NCI-H226 (cell line): ENCODE measurements around the gene MRPS22.

ENCODE experiments used
- DNase-seq: peaks from one replicate; pipeline ENCODE4 v3.0.0-alpha.2; 2015

MRPS22 gene

GRCh38 chr3:139343895-139344856 lies at the start of gene MRPS22:
TSS of gene MRPS22 (plus strand) at chr3:139344020. CDS start at chr3:139344027, 7 bp downstream.
- peak; percentile 87 for DNase-seq

GRCh38 chr3:139295040-139295439 lies 48.8 kb upstream of the MRPS22 start:
- no peak for DNase-seq

- DNase-seq, result no peak
Measured at GRCh38 chr3:139296141-139296718, 47.6 kb upstream of the MRPS22 start.

- DNase-seq, result peak; percentile 52
Measured at GRCh38 chr3:139297588-139298311, 46.1 kb upstream of the MRPS22 start.

- peak; percentile 90 for DNase-seq
Measured at GRCh38 chr3:139299261-139300132, 44.3 kb upstream of the MRPS22 start.

- no peak for DNase-seq
Measured at GRCh38 chr3:139300416-139300815, 43.4 kb upstream of the MRPS22 start.

GRCh38 chr3:139301183-139301582 lies 42.6 kb upstream of the MRPS22 start:
- peak; percentile 45 for DNase-seq

DNA sequence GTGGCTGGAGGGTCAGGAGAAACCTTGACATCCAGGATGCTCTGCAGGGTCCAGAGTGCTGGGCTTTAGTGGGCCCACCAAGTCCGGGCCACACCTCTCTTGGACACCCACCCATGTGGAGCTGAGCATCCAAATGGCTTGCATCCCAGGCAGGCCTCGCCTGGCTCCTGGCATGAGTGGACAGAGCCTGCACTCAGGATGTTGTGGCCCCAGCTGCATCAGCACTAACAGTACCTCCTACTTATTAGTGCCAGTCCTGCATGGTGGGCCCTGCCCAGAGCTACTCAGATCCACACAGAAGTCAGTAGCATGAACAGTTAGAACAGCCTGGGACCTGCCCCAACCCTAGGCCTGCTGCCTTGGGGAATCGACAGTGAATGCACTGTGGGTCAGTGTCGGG lies 42.2 kb upstream of the MRPS22 start:
- DNase-seq, result no peak

DNA sequence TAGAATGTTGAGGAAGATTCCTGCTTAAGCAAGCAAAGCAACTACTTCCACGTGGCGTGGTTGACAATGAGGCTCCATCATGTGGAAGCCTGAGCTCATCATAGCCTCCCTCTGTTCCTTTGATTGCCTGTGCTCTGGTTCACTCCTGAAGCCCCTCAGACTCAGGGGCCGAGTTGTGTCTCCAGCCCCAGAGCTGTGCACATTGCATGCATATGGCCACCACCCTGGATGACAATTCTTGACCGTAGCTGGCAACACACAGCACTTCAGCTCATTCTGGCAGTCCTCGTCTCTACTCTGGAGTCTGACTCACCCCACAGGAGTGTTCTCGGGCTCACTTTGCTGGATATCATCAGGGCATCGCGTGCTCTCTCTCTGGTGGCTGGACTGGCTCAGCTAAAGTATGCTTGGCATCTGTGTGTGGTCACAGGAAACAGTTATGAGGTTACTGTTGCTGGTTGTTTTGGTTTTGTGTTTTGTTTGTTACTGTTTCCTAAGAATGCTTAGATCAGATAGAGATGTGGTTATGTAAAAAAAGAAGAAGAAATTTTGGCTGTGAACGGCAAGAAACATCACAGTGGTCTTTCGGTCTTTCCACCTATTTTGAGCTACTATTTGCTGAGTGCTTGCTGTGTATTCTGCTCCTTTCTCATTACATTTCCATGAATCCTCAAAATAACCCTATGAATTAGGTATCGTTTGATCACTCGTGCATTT lies 41.6 kb upstream of the MRPS22 start:
- DNase-seq, result peak; percentile 99

GRCh38 chr3:139302801-139303113 lies 41.1 kb upstream of the MRPS22 start:
- no peak for DNase-seq

GRCh38 chr3:139303216-139303615 lies 40.6 kb upstream of the MRPS22 start:
- no peak for DNase-seq

- DNase-seq, result no peak
Measured at GRCh38 chr3:139304383-139304782, 39.4 kb upstream of the MRPS22 start.

DNA sequence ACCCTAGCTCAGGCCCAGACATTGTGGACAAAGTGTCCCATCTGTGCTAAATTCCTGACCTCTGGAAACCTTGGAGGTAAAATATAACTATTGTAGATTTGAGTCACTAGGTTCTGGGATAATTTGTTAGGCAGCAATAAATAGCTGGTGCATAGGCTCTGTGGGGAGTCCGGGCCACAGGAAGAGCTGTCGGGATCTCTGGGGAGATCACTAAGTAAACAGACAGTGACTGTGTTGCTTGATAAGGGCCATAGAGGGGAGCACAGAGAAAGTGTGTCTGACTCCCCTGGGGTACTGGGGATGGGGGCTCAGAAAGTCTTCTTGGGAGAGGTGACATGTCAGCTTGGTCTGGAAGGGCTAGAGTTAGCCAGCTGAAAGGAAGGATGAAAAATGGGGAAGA lies 37.7 kb upstream of the MRPS22 start:
- no peak for DNase-seq

- no peak for DNase-seq
Measured at GRCh38 chr3:139307072-139307491, 36.7 kb upstream of the MRPS22 start.

DNA sequence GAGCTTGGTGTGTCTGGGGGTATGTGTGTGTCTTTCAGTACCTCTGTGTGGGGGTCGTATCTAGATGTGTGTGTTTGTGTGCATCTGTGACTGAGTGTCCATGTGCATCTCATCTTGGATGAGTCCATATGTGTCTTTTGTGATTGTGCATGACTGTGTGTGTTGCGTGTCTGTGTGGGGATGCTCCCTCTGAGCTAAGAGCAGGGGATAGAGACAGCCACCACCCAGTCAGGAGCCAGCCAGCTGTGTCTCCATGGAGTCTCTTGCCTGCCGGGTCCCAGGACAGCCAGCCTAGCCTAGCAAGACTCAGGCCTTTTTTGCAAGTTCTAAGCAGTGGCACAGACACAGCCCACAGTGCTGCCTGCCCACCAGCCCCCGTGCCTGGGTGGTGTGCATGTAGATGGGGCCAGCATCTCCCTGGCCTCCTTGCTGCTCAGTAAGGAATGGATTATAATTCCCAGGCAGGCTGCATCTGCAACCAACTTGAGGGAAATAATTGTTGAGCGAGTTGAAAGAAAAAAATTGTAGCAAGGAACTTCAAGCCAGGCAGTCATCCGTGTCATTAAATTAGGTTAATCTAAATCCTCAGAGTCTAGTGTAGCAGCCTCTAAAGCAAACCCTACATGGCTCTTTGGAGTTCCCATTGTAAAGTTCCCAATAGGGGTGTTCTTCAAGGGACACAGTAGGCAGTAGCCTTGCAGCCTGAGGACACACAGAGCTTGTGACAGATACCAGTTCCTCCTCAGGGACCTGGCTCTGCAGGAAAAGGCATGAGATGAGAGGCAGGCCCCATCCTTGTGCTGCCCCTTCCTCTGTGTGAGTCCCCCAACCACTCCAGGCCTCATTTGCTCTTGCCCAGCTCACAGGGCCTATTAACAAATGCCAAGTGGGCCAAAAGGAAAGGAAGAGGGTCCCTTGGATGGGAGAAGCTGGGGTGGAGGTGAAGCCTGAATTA lies 35.9 kb upstream of the MRPS22 start:
- no peak for DNase-seq

GRCh38 chr3:139308560-139308959 lies 35.3 kb upstream of the MRPS22 start:
- no peak for DNase-seq

GRCh38 chr3:139309061-139309591 lies 34.7 kb upstream of the MRPS22 start:
- no peak for DNase-seq

DNA sequence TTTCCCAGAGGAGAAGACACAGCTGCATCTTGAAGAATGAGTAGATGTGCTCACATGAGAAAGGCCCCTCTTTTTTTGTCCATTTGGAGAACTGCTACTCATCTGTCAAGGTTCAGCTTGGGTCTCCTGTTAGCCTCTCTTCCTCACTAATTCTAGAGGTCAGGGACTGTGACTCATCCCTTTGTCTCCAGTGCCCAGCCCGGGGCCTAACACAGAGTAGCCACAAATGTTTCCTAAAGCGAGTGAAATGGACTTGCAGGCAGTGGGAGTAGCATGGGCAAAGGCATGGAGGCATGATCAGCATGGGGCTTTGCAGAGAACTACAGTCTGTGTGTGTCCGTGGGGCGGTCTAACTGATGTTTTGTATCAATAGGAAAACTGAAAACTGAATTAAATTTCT lies 33.9 kb upstream of the MRPS22 start:
- peak; percentile 70 for DNase-seq

- peak; percentile 68 for DNase-seq
Measured at GRCh38 chr3:139310474-139310933, 33.3 kb upstream of the MRPS22 start.

DNA sequence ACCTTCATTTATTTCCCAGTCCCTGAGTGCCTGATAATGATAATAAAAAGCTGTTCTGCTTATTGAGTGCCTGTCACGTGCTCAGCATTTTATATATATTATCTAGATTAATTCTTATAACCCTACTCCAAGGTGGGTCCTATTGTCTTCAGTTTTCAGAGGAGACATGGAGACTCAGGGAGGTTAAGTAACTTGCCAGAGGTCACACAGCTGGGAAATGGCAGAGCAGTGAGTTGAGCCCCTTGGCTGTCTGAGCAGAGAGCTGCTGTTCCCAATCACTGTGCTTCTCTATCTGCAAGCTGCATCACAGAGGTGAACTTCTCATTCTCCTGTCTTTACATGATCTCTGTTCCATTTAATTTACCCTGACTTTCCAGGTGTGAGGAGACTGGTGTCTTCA lies 32.3 kb upstream of the MRPS22 start:
- no peak for DNase-seq
